Breast epithelium (tissue), 4 donors: ENCODE measurements around the gene PDHA1. TPM values are rescaled to one million over a fixed set of nuclear protein-coding genes. Genes with fewer than 3 reads are reported as not detected.

ENCODE experiments used
- DNase-seq, 2 donors: peaks; one replicate each; pipeline ENCODE4 v3.0.0-alpha.2; 2019; ENCODE audit warnings: low spot score in 2 of 2
- H3K27ac ChIP-seq, 2 donors: fragments of 200-600 bp; sonication (generic) in 1 of 2; one replicate each; pipeline ENCODE4 v1.5.1; 2016 to 2019; ENCODE audit warnings: mild to moderate bottlenecking in 1 of 2
- H3K27me3 ChIP-seq, 2 donors: fragments of 200-600 bp; sonication (generic) in 1 of 2; one replicate each; pipeline versions ENCODE4 v1.5.1 to v1.6.0; 2017 to 2019; ENCODE audit warnings: control low read depth in 1 of 2, mild to moderate bottlenecking in 1 of 2
- H3K36me3 ChIP-seq: fragments of 200-600 bp; one replicate; pipeline ENCODE4 v1.5.1; 2019
- H3K4me1 ChIP-seq, 2 donors: fragments of 200-600 bp; sonication (generic); one replicate each; pipeline ENCODE4 v1.5.1; 2016 to 2019; ENCODE audit warnings: control low read depth in 1 of 2
- H3K4me3 ChIP-seq, 3 donors: fragments of 200-600 bp; sonication (generic); 1 replicate in 2 of 3; 2 replicates in 1 of 3; pipeline ENCODE4 v1.5.1; 2016 to 2019; ENCODE audit warnings: mild to moderate bottlenecking in 3 of 3, moderate library complexity in 2 of 3
- H3K9me3 ChIP-seq, 2 donors: fragments of 200-600 bp; sonication (generic) in 1 of 2; one replicate each; pipeline ENCODE4 v1.5.1; 2016 to 2019; ENCODE audit warnings: control low read depth in 1 of 2
- POLR2A ChIP-seq: fragments of 450-650 bp; IDR thresholded peaks from one replicate; pipeline ENCODE4 v1.6.1; 2016; ENCODE audit warnings: antibody characterized with exemption, mild to moderate bottlenecking, moderate library complexity
- POLR2AphosphoS5 ChIP-seq, 3 donors: sonication (generic); formaldehyde crosslinking; IDR thresholded peaks; one replicate each; pipeline ENCODE4 v1.6.1; 2017; ENCODE audit warnings: antibody characterized with exemption in 3 of 3
- intact Hi-C: fragments of 100-400 bp; cut with DNase I; formaldehyde crosslinking; loops from one replicate; pipeline ENCODE4 v1.15.1; 2023; ENCODE audit warnings: low total_unique reads
- total RNA-seq, 3 donors: library from RNA; depleted of rRNA; stranded (reverse); fragments of >200 nt; gene quantifications; one replicate each; pipeline ENCODE4 v1.1.0, GENCODE V29; 2016
- TF ChIP-seq, protein P1 (sequence below), 3 donors: fragments of 450-650 bp; IDR thresholded peaks; one replicate each; pipeline ENCODE4 v1.5.1; 2016 to 2017; ENCODE audit warnings: antibody characterized with exemption in 3 of 3, mild to moderate bottlenecking in 3 of 3, moderate library complexity in 3 of 3

PDHA1 gene
- total RNA-seq, 3 donors from 2014 or later, result 54.7 to 58.4 (median 55.7) TPM

DNA sequence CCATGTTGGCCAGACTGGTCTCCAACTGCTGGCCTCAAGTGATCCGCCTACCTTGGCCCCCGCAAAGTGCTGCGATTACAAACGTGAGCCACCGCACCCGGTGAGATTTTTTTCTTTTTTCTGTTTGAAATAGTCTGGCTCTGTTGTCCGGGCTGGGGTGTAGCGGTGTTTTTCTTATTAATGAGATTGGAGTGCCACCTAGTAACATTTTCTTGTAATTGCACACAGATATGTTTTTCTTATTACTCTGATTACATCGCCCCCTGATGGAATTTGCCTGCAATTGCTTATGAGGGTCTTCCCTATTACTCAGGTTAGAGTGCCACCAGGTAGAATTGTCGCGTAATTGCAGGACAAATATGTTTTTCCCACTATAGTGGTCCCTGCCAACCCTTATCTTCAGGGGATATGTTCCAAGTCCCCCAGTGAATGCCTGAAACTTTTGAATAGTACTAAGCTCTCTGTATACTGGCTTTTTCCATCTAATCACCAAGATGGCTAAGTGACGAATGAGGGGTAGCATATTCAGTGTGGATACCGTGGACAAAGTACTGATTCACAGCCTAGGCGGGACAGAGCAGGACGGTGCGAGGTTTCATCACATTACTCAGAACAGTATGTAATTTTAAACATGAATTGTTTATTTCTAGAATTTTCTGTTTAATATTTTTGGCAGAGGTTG lies 8.6 kb upstream of the PDHA1 start:
- peaks cover 0 to 4% of the 10 kb centered on the region in 2 donors for H3K27me3 ChIP-seq
- no peaks in the 10 kb centered on the region for H3K4me1 ChIP-seq
- intact Hi-C loops, result no loop called here
- no peaks in the 10 kb centered on the region for H3K36me3 ChIP-seq
- no peak overlapping the region for H3K27ac ChIP-seq
- no peak overlapping the region for H3K4me3 ChIP-seq
- TF ChIP-seq, protein P1, sequence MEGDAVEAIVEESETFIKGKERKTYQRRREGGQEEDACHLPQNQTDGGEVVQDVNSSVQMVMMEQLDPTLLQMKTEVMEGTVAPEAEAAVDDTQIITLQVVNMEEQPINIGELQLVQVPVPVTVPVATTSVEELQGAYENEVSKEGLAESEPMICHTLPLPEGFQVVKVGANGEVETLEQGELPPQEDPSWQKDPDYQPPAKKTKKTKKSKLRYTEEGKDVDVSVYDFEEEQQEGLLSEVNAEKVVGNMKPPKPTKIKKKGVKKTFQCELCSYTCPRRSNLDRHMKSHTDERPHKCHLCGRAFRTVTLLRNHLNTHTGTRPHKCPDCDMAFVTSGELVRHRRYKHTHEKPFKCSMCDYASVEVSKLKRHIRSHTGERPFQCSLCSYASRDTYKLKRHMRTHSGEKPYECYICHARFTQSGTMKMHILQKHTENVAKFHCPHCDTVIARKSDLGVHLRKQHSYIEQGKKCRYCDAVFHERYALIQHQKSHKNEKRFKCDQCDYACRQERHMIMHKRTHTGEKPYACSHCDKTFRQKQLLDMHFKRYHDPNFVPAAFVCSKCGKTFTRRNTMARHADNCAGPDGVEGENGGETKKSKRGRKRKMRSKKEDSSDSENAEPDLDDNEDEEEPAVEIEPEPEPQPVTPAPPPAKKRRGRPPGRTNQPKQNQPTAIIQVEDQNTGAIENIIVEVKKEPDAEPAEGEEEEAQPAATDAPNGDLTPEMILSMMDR (IDR thresholded peaks at IDR 0.05), result no peak
- TF ChIP-seq POLR2AphosphoS5 (IDR thresholded peaks at IDR 0.05) (no peak), POLR2A (no peak)
- no peak for DNase-seq
- peaks cover 8 to 11% of the 10 kb centered on the region in 2 donors for H3K9me3 ChIP-seq

DNA sequence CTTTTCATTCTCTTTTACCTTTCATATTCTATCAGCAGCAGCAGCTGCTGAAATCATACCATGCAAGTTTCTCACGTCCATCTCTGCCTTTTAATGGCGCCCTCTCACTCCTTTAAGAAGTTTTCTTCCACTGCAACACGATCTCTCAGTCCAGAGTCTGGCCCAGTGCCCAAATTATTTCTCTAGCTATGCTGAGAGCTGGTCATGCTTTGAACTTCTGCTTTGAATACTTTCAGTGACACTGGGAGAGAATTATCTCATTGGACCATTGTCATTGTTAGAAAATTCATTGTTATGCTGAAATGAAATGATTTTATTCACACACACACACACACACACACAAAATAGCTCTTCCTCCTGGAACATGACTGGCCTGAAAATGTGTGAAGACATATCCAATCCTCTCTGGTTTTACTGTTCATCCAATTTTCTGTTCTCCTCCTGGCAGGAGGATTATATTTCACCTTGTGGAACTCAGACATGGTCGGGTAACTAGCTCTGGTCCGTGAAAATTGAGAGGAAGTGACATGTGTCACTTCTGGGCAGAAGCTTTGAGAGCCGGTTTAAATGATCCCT lies 1.3 kb upstream of the PDHA1 start:
- intact Hi-C loops, result loop anchor here (5.0 kb wide), 1 partner anchor 1795 kb away; no protein-coding TSS in a partner anchor
- Histone ChIP-seq H3K27me3 (peaks cover 0 to 4% of the 10 kb centered on the region in 2 donors), H3K36me3 (no peaks in the 10 kb centered on the region), H3K4me3 (peak overlapping the region in 1 of 3 donors; percentile 82), H3K4me1 (no peaks in the 10 kb centered on the region), H3K9me3 (no peaks in the 10 kb centered on the region), H3K27ac (no peak overlapping the region)
- TF ChIP-seq POLR2AphosphoS5 (IDR thresholded peaks at IDR 0.05) (no peak), POLR2A (no peak)
- TF ChIP-seq, protein P1 (IDR thresholded peaks at IDR 0.05), result no peak
- DNase-seq, result no peak

DNA sequence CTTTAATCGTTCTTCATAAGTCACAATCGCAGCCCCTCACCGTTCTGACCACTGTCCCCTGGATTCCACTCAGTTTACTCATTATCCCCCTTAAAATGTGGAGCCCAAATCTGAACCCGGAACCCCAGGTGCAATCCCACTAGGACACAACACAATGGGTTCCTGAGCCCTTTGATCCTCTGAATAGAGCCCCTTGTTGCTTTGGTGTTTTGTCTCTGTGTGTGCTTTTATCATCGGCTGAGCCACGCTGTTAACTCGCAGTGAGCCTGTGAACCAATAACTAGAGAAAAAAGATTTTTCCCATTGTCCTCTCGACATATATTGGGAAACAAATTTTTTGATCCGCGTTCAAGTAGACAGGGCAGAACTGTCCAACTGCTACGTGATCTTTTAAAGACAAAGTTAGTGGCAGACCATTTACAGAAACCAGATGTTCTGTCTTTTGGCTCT lies 617 bp upstream of the PDHA1 start:
- intact Hi-C loops, result loop anchor here (5.0 kb wide), 1 partner anchor 1796 kb away; no protein-coding TSS in a partner anchor

DNA sequence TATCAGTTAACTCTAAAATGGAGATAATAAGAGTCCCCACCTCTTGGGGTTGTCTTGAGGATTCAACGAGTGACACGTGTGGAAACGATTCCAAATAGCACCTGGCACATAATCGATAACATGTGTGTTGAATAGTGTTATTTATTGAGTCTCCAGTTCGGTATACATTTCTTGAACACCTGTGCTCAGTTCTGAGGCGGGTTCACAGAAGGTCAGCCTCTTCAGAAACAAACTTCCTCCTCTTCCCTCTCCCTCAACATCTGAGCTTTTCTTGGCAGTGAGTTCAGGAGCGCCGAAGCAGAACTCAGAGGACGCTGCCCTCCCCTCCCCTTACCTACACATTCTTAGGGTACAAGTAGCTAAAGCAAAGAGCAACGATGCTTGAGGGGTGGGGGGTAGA lies 934 bp downstream of the PDHA1 start:
- DNase-seq, result no peak
- Histone ChIP-seq H3K4me3 (peak overlapping the region; percentile 67 to 82 (median 67)), H3K36me3 (no peaks in the 10 kb centered on the region), H3K9me3 (no peaks in the 10 kb centered on the region), H3K27ac (no peak overlapping the region), H3K4me1 (no peaks in the 10 kb centered on the region), H3K27me3 (no peaks in the 10 kb centered on the region)
- intact Hi-C loops, result loop anchor here (1.0 to 5.0 kb wide), 2 partner anchors 27 to 1797 kb away; no protein-coding TSS in a partner anchor
- TF ChIP-seq POLR2AphosphoS5 (IDR thresholded peaks at IDR 0.05), result no peak
- TF ChIP-seq, protein P1 (IDR thresholded peaks at IDR 0.05), result no peak
- TF ChIP-seq POLR2A, result no peak

More for the DNA sequence above, 617 bp upstream of the PDHA1 start:
- Histone ChIP-seq H3K9me3 (no peaks in the 10 kb centered on the region), H3K27me3 (peaks cover 0 to 4% of the 10 kb centered on the region in 2 donors), H3K4me1 (no peaks in the 10 kb centered on the region), H3K4me3 (peak overlapping the region; percentile 67 to 82 (median 67)), H3K27ac (peak overlapping the region; percentile 91 to 97), H3K36me3 (no peaks in the 10 kb centered on the region)
- no peak for DNase-seq
- TF ChIP-seq, protein P1 (IDR thresholded peaks at IDR 0.05), result no peak
- no peak for TF ChIP-seq POLR2AphosphoS5 (IDR thresholded peaks at IDR 0.05)
- TF ChIP-seq POLR2A, result no peak

DNA sequence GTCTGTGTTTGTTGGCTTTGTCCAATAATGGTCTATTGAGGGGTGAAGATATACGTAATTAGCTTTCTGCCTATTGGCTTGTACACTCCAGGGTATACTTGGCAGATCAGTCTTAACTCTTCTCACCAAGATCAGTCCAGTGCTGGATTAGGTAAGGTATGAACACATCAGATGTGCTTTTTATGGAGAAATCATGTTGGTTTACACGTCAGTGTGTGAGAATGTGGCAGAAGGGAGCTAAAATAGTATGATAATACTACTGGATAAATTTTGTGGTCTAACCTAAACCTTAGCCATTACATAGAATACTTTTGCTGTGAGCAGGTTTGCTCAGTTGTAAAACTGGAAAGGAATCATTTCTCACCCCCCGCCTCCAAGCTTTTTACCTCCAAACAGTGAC lies 4.2 kb downstream of the PDHA1 start:
- TF ChIP-seq POLR2AphosphoS5 (IDR thresholded peaks at IDR 0.05), result no peak
- TF ChIP-seq, protein P1 (IDR thresholded peaks at IDR 0.05), result no peak
- no peak for TF ChIP-seq POLR2A
- no peak for DNase-seq
- Histone ChIP-seq H3K9me3 (no peaks in the 10 kb centered on the region), H3K4me1 (no peaks in the 10 kb centered on the region), H3K27ac (no peak overlapping the region), H3K27me3 (no peaks in the 10 kb centered on the region), H3K4me3 (no peak overlapping the region), H3K36me3 (no peaks in the 10 kb centered on the region)
- intact Hi-C loops, result no loop called here
